ENCODE measurements around the gene OPCML. TPM values are rescaled to one million over a fixed set of nuclear protein-coding genes. Genes with fewer than 3 reads are reported as not detected.

Gene OPCML
- total RNA-seq, 1 experiment from 2014 or later = not detected

- no peaks in the 10 kb centered on the region for H3K36me3 ChIP-seq (ENCODE audit: low read depth, low read length)
- no peak overlapping the region for H3K4me2 ChIP-seq (ENCODE audit: low read length)
- H3F3A ChIP-seq (ENCODE audit: low read length, unreplicated experiment) = no peaks in the 10 kb centered on the region
- no peak overlapping the region for H3K4me3 ChIP-seq (ENCODE audit: low read length)
- H3K4me1 ChIP-seq (ENCODE audit: insufficient read depth, low read length) = no peaks in the 10 kb centered on the region
- ChIA-PET CTCF (no interaction called here), POLR2A (ENCODE audit: unreplicated experiment) (no interaction called here)
- TF ChIP-seq EZH2phosphoT487 (IDR thresholded peaks at IDR 0.05; ENCODE audit: borderline replicate concordance, low read length) (no peak), CTCF (conservative IDR thresholded peaks at IDR 0.05; ENCODE audit: low read depth, low read length) (no peak), EZH2 (IDR thresholded peaks at IDR 0.05; ENCODE audit: low read length, unreplicated experiment) (no peak)
- H3K9me2 ChIP-seq (replicated peaks; ENCODE audit: low read length) = no peaks in the 10 kb centered on the region
- H3K27ac ChIP-seq (ENCODE audit: low read length) = no peak overlapping the region
- peaks cover 8% of the 10 kb centered on the region; the same call in 1 of the 2 replicates for H3K9me3 ChIP-seq (ENCODE audit: low read length)
- H3K9ac ChIP-seq (ENCODE audit: low read length) = no peak overlapping the region
- no peak overlapping the region for H2AFZ ChIP-seq (ENCODE audit: low read length)
- ATAC-seq (no peak), DNase-seq (no peak)
- H3K79me2 ChIP-seq (ENCODE audit: low read length) = no peaks in the 10 kb centered on the region
- BruUV-seq (replicated peaks) = no TSS peak
- 0 out of 2 replicates have a peak, but pooled peaks cover 9% of the 10 kb centered on the region for H3K27me3 ChIP-seq (ENCODE audit: low read length)
- H4K20me1 ChIP-seq (ENCODE audit: low read length) = no peaks in the 10 kb centered on the region
- intact Hi-C loops (cut with micrococcal nuclease) = no loop called here
These were observed 817.4 kb downstream of the OPCML start for GRCh38 chr11:132714859-132715440.

GRCh38 chr11:132712466-132712865, 819.8 kb downstream of the OPCML start:
- ChIA-PET POLR2A (ENCODE audit: unreplicated experiment) (no interaction called here), CTCF (no interaction called here)
- DNase-seq = no peak
- intact Hi-C loops (cut with micrococcal nuclease) = no loop called here
- no peak for TF ChIP-seq EZH2 (IDR thresholded peaks at IDR 0.05; ENCODE audit: low read length, unreplicated experiment)
- TF ChIP-seq EZH2phosphoT487 (IDR thresholded peaks at IDR 0.05; ENCODE audit: borderline replicate concordance, low read length) = no peak
- no peak for TF ChIP-seq CTCF (conservative IDR thresholded peaks at IDR 0.05; ENCODE audit: low read depth, low read length)
- no peak for ATAC-seq
- BruUV-seq (replicated peaks) = no TSS peak
- H3K9me3 ChIP-seq (ENCODE audit: low read length) = peaks cover 17% of the 10 kb centered on the region
- H3K4me2 ChIP-seq (ENCODE audit: low read length) = no peak overlapping the region
- no peaks in the 10 kb centered on the region for H3K9me2 ChIP-seq (replicated peaks; ENCODE audit: low read length)
- H3K79me2 ChIP-seq (ENCODE audit: low read length) = no peaks in the 10 kb centered on the region
- no peak overlapping the region for H3K9ac ChIP-seq (ENCODE audit: low read length)
- 0 out of 2 replicates have a peak, but pooled peaks cover 9% of the 10 kb centered on the region for H3K27me3 ChIP-seq (ENCODE audit: low read length)
- H4K20me1 ChIP-seq (ENCODE audit: low read length) = no peaks in the 10 kb centered on the region
- no peak overlapping the region for H3K4me3 ChIP-seq (ENCODE audit: low read length)
- no peaks in the 10 kb centered on the region for H3K4me1 ChIP-seq (ENCODE audit: insufficient read depth, low read length)
- H3K36me3 ChIP-seq (ENCODE audit: low read depth, low read length) = no peaks in the 10 kb centered on the region
- no peak overlapping the region for H2AFZ ChIP-seq (ENCODE audit: low read length)
- no peak overlapping the region for H3K27ac ChIP-seq (ENCODE audit: low read length)
- no peaks in the 10 kb centered on the region for H3F3A ChIP-seq (ENCODE audit: low read length, unreplicated experiment)

DNA sequence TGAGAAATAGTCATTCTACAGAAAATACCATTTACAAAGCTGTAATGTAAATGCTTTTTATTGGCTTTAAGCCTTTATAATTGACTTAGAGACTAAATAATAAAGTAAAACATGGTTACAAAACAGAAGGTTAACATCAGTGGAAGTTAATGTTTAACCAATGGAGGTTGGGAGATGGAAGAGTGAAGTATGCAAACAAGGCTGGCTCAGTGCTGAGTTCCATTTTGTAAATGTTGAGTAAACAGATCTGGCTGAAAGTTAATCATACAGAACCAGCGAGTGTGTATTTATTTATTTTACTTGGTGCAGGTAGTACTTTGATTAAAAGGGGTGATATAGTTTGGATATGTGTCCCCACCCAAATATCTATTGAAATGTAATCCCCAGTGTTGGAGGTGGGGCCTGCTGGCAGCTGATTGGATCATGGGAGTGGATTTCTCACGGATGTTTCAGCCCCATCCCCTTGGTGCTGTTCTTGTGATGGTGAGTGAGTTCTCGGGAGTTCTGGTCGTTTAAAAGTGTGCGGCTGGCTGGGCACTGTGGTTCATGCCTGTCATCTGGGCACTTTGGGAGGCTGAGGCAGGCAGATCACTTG, 827.4 kb downstream of the OPCML start:
- Histone ChIP-seq H3K9ac (ENCODE audit: low read length) (no peak overlapping the region), H3K36me3 (ENCODE audit: low read depth, low read length) (no peaks in the 10 kb centered on the region), H3K4me2 (ENCODE audit: low read length) (no peak overlapping the region), H3K4me3 (ENCODE audit: low read length) (no peak overlapping the region), H3K9me3 (ENCODE audit: low read length) (peaks cover 31% of the 10 kb centered on the region), H2AFZ (ENCODE audit: low read length) (no peak overlapping the region), H3K9me2 (replicated peaks; ENCODE audit: low read length) (no peaks in the 10 kb centered on the region), H3K79me2 (ENCODE audit: low read length) (no peaks in the 10 kb centered on the region), H3K27me3 (ENCODE audit: low read length) (no peaks in the 10 kb centered on the region), H4K20me1 (ENCODE audit: low read length) (no peaks in the 10 kb centered on the region), H3F3A (ENCODE audit: low read length, unreplicated experiment) (no peaks in the 10 kb centered on the region), H3K27ac (ENCODE audit: low read length) (no peak overlapping the region), H3K4me1 (ENCODE audit: insufficient read depth, low read length) (no peaks in the 10 kb centered on the region)
- intact Hi-C loops (cut with micrococcal nuclease) = no loop called here
- TF ChIP-seq CTCF (conservative IDR thresholded peaks at IDR 0.05; ENCODE audit: low read depth, low read length) = no peak
- no peak for TF ChIP-seq EZH2phosphoT487 (IDR thresholded peaks at IDR 0.05; ENCODE audit: borderline replicate concordance, low read length)
- TF ChIP-seq EZH2 (IDR thresholded peaks at IDR 0.05; ENCODE audit: low read length, unreplicated experiment) = no peak
- ChIA-PET POLR2A (ENCODE audit: unreplicated experiment) (no interaction called here), CTCF (no interaction called here)
- BruUV-seq (replicated peaks) = no TSS peak
- no peak for ATAC-seq
- DNase-seq = no peak

All from PC-3 (cell line).